ENCODE measurements around the gene DDX43. TPM values are rescaled to one million over a fixed set of nuclear protein-coding genes. Genes with fewer than 3 reads are reported as not detected.
"Not testable (repeated sequence)": the region's sequence is repeated elsewhere in the genome, so short reads cannot be mapped to it uniquely, and the experiment has no call there.

The DDX43 gene
- total RNA-seq, 2 donors from 2014 or later: 0.90 to 0.97 TPM

DNA sequence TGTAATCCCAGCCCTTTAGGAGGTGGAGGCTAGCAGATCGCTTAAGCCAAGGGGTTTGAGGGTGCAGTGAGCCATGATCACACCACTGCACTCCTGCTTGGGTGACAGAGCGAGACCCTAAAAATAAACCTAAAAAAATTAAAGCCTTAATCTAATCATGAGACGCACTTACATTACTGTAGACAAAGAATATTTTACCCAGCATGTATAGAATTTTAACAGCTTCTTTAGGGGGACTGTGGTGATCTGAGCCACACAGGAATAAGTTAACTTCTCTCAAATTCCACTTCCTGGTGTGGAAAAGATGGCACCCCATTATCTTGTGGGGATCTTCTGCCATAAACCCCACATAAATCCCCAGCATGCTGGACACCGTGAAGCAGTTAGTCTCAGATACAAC lies 22.6 kb upstream of the DDX43 start:
- Mint-ChIP-seq H3K4me1 (no peaks in the 10 kb centered on the region), H3K36me3 (ENCODE audit: low read depth) (no peaks in the 10 kb centered on the region), H3K4me3 (no peak overlapping the region), H3K27me3 (no peaks in the 10 kb centered on the region), H3K9me3 (no peaks in the 10 kb centered on the region), H3K27ac (no peak overlapping the region)
- ATAC-seq (replicated peaks): no peak

DNA sequence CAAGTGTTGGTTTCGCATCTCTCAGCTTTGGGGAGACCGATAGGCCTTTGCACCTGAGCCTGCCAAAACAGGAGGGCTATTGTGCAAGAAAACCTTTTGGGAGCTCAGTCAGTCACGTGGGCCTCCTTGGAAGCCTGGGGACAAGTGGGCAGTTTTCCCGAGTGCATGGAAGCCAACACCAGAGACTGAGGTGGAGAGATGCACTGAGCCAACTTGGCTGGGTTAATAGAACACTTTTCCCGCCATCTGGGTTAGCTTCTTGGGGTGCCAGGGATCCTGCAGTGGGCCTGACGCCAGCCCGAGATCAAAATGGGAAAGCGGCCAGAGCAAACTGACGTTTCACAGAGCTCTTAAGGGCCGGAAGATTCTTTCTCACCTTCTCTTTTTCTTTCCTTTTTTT lies 22.1 kb upstream of the DDX43 start:
- no peak overlapping the region for H3K27ac Mint-ChIP-seq
- H3K4me1 Mint-ChIP-seq: no peaks in the 10 kb centered on the region
- H3K9me3 Mint-ChIP-seq: no peaks in the 10 kb centered on the region
- H3K27me3 Mint-ChIP-seq: no peaks in the 10 kb centered on the region
- H3K36me3 Mint-ChIP-seq (ENCODE audit: low read depth): no peaks in the 10 kb centered on the region
- H3K4me3 Mint-ChIP-seq: no peak overlapping the region
- no peak for ATAC-seq (replicated peaks)

DNA sequence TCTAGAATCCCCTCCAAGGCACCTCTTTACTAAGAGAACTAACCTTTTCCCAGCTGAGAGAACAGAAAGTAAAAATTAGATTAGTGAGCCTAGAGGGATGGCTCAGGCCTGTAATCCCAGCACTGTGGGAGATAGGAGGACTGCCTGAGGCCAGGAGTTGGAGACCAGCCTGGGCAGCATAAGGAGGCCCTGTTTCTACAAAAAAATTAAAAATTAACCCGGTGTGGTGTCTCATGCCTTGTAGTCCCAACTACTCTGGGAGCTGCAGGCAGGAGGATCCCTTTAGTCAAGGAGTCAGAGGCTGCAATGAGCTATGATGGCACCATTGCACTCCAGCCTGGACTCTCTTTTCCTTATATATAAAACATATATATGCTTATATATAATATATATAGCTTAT lies 19.4 kb upstream of the DDX43 start:
- Mint-ChIP-seq H3K4me1 (no peaks in the 10 kb centered on the region), H3K36me3 (ENCODE audit: low read depth) (no peaks in the 10 kb centered on the region), H3K27me3 (no peaks in the 10 kb centered on the region), H3K4me3 (no peak overlapping the region), H3K9me3 (no peaks in the 10 kb centered on the region), H3K27ac (no peak overlapping the region)
- no peak for ATAC-seq (replicated peaks)

DNA sequence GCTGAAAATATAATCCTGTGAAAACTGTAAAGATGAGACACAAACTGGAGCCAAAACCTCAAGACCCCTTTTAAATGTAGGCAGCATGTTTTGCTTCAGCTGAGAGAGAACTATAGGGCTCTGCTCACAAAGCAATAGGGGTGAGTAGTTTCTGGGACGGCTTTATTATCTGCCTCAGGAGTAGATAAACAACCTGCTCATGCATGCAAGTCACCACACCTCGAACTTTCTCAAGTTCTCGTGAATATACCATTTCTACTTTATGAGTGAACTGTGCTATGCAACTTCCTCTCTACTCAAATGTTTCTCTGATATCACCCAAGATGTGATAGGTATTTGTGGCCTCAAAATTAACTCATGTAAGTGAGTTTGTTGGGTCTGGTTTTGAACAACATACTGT lies 17.4 kb upstream of the DDX43 start:
- no peaks in the 10 kb centered on the region for H3K27me3 Mint-ChIP-seq
- H3K4me3 Mint-ChIP-seq: no peak overlapping the region
- H3K4me1 Mint-ChIP-seq: no peaks in the 10 kb centered on the region
- no peak for ATAC-seq (replicated peaks)
- no peaks in the 10 kb centered on the region for H3K9me3 Mint-ChIP-seq
- no peaks in the 10 kb centered on the region for H3K36me3 Mint-ChIP-seq (ENCODE audit: low read depth)
- no peak overlapping the region for H3K27ac Mint-ChIP-seq

DNA sequence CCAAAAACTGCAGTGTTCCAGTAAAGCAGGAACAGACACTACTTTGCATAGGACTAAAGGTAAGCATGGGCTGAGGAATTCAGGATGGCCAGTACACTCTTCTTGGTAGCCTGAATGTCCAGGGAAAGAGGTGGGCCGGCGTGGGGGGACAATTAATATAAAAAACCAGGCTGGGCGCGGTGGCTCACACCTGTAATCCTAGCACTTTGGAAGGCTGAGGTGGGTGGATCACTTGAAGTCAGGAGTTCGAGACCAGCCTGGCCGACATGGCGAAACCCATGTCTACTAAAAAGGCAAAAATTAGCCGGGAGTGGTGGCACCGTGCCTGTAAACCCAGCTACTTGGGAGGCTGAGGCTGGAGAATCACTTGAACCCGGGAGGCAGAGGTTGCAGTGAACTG lies 13.1 kb upstream of the DDX43 start:
- not testable (repeated sequence) for H3K27ac Mint-ChIP-seq; H3K4me1 Mint-ChIP-seq; H3K9me3 Mint-ChIP-seq; H3K4me3 Mint-ChIP-seq; ATAC-seq (replicated peaks); H3K36me3 Mint-ChIP-seq (ENCODE audit: low read depth); H3K27me3 Mint-ChIP-seq

DNA sequence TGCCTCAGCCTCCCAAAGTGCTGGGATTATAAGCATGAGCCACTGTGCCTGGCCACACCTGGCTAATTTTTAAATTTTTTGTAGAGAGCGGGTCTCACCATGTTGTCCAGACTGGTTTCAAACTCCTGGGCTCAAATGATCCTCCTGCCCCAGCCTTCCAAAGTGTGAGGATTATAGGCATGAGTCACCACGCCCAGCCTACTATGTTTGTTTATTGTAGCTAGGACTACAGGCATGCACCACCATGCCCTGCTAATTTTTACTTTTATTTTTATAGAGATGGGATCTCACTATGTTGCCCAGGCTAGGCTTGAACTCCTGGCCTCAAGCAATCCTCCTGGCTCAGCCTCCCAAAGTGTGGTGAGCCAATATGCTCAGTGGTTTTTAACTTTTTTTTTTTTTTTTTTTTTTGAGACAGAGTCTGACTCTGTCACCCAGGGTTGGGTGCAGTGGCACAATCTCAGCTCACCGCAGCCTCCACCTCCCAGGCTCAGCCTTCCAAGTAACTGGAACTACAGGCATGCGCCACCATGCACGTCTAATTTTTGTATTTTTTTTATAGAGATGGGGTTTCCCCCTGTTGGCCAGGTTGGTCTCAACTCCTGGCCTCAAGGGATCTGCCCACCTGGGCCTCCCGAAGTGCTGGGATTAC lies 12.0 kb upstream of the DDX43 start:
- Mint-ChIP-seq H3K4me3 (no peak overlapping the region), H3K9me3 (no peaks in the 10 kb centered on the region), H3K36me3 (ENCODE audit: low read depth) (no peaks in the 10 kb centered on the region), H3K27ac (no peak overlapping the region), H3K27me3 (no peaks in the 10 kb centered on the region), H3K4me1 (no peaks in the 10 kb centered on the region)
- ATAC-seq (replicated peaks): no peak

DNA sequence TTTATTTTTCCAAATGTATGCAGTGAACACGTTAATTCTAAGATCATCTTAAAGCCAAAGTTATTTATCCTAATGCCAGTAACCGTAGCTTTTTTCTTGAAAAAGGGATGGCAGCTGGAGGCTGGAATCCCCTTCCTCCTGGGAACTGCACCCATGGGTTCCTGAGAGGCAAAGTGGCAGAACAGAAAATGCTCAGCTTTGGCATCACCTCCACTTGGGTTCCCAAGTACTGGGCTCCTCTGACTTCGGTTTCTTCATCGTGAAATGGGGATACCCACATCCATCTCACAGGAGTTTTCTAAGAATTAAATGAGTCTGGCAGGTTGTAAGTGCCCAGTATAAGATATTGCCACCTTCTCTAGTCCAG lies 6.2 kb upstream of the DDX43 start:
- peak overlapping the region; percentile 82 for H3K27ac Mint-ChIP-seq
- no peaks in the 10 kb centered on the region for H3K27me3 Mint-ChIP-seq
- peak overlapping the region; percentile 86 for H3K4me3 Mint-ChIP-seq
- H3K4me1 Mint-ChIP-seq: peaks cover 12% of the 10 kb centered on the region
- no peaks in the 10 kb centered on the region for H3K9me3 Mint-ChIP-seq
- ATAC-seq (replicated peaks): peak; percentile 15
- H3K36me3 Mint-ChIP-seq (ENCODE audit: low read depth): no peaks in the 10 kb centered on the region

DNA sequence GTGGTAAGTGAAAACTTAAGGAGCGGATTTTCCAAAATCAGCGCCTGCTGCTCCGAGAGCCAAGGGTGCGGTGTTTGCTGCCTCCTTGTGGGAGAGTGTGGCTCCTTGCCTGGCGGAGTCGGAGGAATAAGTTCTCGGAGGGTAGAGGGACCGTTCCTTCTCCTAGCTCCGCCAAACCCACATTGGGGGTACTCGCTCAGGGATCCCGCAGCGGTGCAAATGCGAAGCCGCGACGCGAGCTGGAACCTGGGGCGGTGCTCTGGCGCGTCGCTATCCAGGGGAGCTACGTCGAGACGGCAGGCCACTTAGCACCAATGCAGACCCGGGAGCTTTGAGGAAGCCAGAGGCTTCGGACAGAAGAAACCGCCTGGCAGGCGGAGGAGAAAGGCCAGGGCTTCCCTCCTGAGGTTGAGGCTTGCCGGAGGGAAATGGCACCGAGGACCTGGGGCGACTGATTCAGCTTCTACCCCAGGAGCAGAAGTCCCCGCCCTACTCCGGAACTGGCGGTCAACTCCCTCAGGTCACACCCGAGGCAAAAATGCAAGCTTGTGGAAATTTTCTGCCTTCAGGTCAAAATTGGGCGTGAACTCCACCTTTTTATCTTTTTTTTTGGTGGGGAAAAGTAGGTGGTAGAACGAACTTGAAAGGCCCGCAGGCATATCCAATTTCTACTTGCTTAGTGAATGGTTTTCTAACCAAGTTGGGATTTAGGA lies 5.7 kb upstream of the DDX43 start:
- Mint-ChIP-seq H3K27ac (peak overlapping the region; percentile 82), H3K4me1 (peaks cover 12% of the 10 kb centered on the region), H3K4me3 (peak overlapping the region; percentile 86), H3K36me3 (ENCODE audit: low read depth) (no peaks in the 10 kb centered on the region), H3K27me3 (no peaks in the 10 kb centered on the region), H3K9me3 (no peaks in the 10 kb centered on the region)
- ATAC-seq (replicated peaks): peak; percentile 92

DNA sequence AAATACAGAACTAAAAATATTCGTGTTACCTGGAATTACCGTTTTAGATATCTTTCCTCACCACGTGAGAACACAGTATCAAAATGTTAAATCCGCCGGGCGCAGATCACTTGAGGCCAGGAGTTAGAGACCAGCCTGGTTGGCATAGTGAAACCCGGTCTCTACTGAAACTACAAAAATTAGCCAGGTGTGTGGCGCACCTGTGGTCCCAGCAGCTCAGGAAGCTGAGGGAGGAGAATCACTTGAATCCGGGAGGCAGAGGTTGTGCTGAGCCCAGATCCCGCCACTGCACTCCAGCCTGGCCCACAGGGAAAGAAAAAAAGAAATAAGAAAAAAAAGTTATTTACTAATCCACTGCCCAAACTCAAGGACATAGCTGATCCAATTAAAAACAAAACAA lies 4.8 kb upstream of the DDX43 start:
- ATAC-seq (replicated peaks): no peak
- Mint-ChIP-seq H3K27ac (peak overlapping the region; percentile 82), H3K36me3 (ENCODE audit: low read depth) (no peaks in the 10 kb centered on the region), H3K27me3 (no peaks in the 10 kb centered on the region), H3K4me3 (peak overlapping the region; percentile 86), H3K4me1 (peaks cover 12% of the 10 kb centered on the region), H3K9me3 (no peaks in the 10 kb centered on the region)

DNA sequence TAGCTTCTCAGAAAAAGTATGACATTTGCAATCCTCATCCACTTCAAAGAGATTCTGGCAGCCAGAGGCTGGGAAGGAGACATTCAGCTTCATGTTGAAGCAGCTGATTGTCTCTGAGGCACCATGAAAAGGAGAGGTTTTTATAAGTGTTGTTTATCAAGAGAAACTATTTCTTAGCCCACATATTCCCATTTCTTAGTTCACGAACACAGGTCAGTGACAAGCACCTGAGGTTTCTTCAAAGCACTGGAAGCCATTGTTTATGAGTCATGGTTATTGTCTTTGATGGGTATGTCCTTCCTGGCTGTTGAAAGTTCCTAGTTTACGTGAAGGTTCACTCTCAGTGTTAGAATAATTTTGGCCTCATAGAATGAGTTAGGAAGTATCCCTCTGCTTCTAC lies 3.0 kb upstream of the DDX43 start:
- H3K4me3 Mint-ChIP-seq: peak overlapping the region; percentile 71
- no peaks in the 10 kb centered on the region for H3K27me3 Mint-ChIP-seq
- H3K36me3 Mint-ChIP-seq (ENCODE audit: low read depth): no peaks in the 10 kb centered on the region
- peaks cover 12% of the 10 kb centered on the region for H3K4me1 Mint-ChIP-seq
- H3K9me3 Mint-ChIP-seq: no peaks in the 10 kb centered on the region
- peak overlapping the region; percentile 83 for H3K27ac Mint-ChIP-seq
- peak; percentile 66 for ATAC-seq (replicated peaks)

DNA sequence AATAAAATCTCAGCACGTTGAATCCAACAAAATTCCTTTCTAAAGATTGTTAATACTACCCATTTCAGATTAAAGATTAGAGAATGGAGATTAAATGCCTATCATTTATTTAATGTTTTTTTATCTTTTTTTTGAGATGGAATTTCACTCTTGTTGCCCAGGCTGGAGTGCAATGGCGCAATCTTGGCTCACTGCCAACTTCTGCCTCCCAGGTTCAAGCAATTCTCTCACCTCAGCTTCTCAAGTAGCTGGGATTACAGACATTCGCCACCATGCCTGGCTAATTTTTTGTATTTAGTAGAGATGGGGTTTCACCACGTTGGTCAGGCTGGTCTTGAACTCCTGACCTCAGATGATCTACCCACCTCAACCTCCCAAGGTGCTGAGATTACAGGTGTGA lies 2.4 kb upstream of the DDX43 start:
- peak overlapping the region; percentile 71 for H3K4me3 Mint-ChIP-seq
- H3K27me3 Mint-ChIP-seq; ATAC-seq (replicated peaks); H3K9me3 Mint-ChIP-seq; H3K36me3 Mint-ChIP-seq (ENCODE audit: low read depth): not testable (repeated sequence)
- peaks cover 12% of the 10 kb centered on the region for H3K4me1 Mint-ChIP-seq
- H3K27ac Mint-ChIP-seq: peak overlapping the region; percentile 83

DNA sequence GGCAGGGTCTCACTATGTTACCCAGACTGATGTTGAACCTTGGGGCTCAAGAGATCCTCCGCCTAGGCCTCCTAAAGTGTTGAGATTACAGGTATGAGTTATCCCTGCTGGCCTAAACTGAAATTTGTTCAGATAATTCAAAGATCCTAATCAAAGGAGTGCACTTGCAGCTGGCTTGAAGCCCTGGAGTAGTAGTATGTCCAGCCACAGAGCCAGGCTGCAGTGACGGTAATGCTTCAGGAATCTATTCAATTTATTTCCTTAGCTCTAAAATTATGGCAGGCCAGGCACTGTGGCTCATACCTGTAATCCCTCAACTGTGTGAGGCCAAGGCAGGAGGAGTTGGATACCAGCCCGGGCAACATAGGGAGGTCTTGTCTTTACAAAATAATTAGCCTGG lies 1.4 kb upstream of the DDX43 start:
- no peaks in the 10 kb centered on the region for H3K36me3 Mint-ChIP-seq (ENCODE audit: low read depth)
- peaks cover 12% of the 10 kb centered on the region for H3K4me1 Mint-ChIP-seq
- ATAC-seq (replicated peaks): no peak
- no peaks in the 10 kb centered on the region for H3K27me3 Mint-ChIP-seq
- H3K9me3 Mint-ChIP-seq: no peaks in the 10 kb centered on the region
- no peak overlapping the region for H3K4me3 Mint-ChIP-seq
- no peak overlapping the region for H3K27ac Mint-ChIP-seq

DNA sequence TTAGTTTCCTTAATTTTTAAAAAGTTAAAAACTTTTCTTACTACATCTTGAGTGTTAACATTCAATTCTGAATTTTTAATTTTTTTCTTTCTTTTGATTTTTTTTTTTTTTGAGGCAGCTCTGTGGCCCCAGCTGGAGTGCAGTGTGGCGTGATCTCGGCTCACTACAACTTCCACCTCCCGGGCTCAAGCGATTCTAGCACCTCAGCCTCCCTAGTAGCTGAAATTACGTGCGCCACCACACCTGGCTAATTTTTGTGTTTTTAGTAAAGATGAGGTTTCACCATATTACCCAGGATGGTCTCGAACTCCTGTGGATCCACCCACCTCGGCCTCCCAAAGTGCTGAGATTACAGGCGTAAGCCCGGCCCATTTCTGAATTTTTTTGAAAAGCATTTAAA lies 1.2 kb downstream of the DDX43 start:
- H3K27ac Mint-ChIP-seq: no peak overlapping the region
- no peaks in the 10 kb centered on the region for H3K36me3 Mint-ChIP-seq (ENCODE audit: low read depth)
- no peaks in the 10 kb centered on the region for H3K9me3 Mint-ChIP-seq
- H3K4me3 Mint-ChIP-seq: no peak overlapping the region
- no peaks in the 10 kb centered on the region for H3K27me3 Mint-ChIP-seq
- peaks cover 12% of the 10 kb centered on the region for H3K4me1 Mint-ChIP-seq
- ATAC-seq (replicated peaks): no peak

DNA sequence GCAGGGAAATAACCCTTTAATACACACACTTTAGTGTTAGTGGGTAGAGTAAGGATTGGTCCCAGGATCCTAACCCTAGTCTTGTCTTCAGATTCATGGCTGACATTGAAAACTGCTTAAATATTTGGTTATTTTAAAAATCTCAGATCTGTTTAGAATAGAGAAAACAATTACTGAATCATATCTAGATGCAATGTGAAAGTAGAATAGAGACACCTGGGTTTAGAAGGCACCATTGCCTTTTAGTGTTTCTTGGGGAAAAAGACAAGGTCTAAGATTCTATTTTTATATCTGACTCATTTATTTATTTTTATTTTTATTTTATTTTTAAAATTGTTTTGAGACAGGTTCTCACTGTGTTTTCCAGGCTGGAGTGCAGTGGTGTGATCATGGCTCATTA lies 6.0 kb downstream of the DDX43 start:
- H3K27ac Mint-ChIP-seq: no peak overlapping the region
- no peaks in the 10 kb centered on the region for H3K36me3 Mint-ChIP-seq (ENCODE audit: low read depth)
- H3K27me3 Mint-ChIP-seq: no peaks in the 10 kb centered on the region
- no peak overlapping the region for H3K4me3 Mint-ChIP-seq
- no peaks in the 10 kb centered on the region for H3K9me3 Mint-ChIP-seq
- no peak for ATAC-seq (replicated peaks)
- no peaks in the 10 kb centered on the region for H3K4me1 Mint-ChIP-seq

DNA sequence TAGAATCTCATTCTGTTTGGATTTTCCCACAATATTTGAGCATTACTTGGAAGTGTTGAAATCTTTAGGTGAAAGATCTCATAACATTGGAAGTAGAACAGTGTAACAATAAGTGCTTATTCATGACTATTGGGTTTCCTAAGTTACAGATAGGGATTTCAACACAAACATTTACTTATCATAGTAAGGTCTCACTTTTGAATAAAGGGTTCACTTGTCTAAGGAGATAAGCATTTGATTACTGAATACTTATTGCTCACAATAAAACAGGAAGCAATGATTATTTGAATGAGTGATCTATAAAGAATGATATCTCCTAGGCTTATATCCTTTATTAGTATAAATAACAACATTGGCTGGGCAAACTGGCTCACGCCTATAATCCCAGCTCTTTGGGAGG lies 14.8 kb downstream of the DDX43 start:
- H3K27me3 Mint-ChIP-seq: no peaks in the 10 kb centered on the region
- H3K9me3 Mint-ChIP-seq: no peaks in the 10 kb centered on the region
- H3K36me3 Mint-ChIP-seq (ENCODE audit: low read depth): peaks cover 4% of the 10 kb centered on the region
- no peak overlapping the region for H3K27ac Mint-ChIP-seq
- ATAC-seq (replicated peaks): no peak
- no peak overlapping the region for H3K4me3 Mint-ChIP-seq
- no peaks in the 10 kb centered on the region for H3K4me1 Mint-ChIP-seq

All from activated T-helper 17 cell treated with anti-CD3 and anti-CD28 coated beads, Interleukin-2, amount 50 U/mL, for 72 hours (primary cell).